Umbilical cord (tissue), 2 donors: ENCODE results near the gene ARHGAP9. TPM values are rescaled to one million over a fixed set of nuclear protein-coding genes. Genes with fewer than 3 reads are reported as not detected.

Experiments
- DNase-seq: peaks from one replicate; pipeline ENCODE4 v3.0.0-alpha.2; 2015; ENCODE audit warnings: low spot score
- total RNA-seq: library from RNA; depleted of rRNA; stranded (reverse); fragments of >200 nt; gene quantifications from one replicate; pipeline ENCODE4 v1.2.3, GENCODE V29; 2014; ENCODE audit warnings: low replicate concordance; ENCODE audit not compliant: insufficient read depth

ARHGAP9 gene
- total RNA-seq, 1 donor from 2014 or later = 6.7 TPM

GRCh38 chr12:57473886-57474285 is 5.8 kb downstream of the ARHGAP9 start:
- no peak for DNase-seq

- no peak for DNase-seq
Observed at GRCh38 chr12:57473392-57473791, 6.3 kb downstream of the ARHGAP9 start.

DNA sequence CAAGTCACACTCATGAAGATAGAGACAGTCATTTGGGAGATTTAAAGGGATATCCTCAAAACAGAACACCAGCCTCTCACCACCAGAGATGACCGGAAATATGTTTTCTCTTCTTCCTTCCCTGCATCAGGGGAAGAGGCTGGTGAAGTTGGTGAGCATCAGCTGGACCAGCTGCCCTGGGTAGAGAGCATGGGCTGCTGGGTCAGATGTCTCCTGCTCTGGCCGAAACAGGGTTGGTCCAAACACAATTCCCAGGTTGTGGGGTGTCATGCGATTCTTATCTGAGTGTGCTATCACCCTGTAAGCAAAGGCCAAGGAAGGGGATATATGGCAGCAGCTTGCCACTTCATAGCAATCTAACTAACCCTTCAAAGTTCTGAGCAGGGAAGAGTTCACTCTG is 7.3 kb downstream of the ARHGAP9 start:
- no peak for DNase-seq

DNA sequence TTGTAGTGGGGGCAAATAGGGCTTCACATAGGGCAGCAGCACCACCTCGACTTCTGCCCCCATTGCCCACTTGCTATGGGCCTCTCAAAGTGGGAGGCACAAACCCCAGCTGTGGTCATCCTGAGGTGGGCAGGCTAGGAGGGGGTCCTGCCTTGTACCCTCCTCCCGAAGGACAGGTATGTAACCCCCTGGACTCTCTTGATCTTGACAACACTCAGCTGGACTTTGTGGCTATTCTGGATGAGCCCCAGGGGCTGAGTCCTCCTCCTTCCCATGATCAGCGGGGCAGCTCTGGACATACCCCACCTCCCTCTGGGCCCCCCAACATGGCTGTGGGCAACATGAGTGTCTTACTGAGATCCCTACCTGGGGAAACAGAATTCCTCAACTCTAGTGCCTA is 8.0 kb downstream of the ARHGAP9 start:
- DNase-seq = no peak

- DNase-seq = no peak
Observed at GRCh38 chr12:57470970-57471656, 8.6 kb downstream of the ARHGAP9 start.

GRCh38 chr12:57470286-57470969 is 9.2 kb downstream of the ARHGAP9 start:
- DNase-seq = no peak

GRCh38 chr12:57469296-57470164 is 10.1 kb downstream of the ARHGAP9 start:
- no peak for DNase-seq

DNA sequence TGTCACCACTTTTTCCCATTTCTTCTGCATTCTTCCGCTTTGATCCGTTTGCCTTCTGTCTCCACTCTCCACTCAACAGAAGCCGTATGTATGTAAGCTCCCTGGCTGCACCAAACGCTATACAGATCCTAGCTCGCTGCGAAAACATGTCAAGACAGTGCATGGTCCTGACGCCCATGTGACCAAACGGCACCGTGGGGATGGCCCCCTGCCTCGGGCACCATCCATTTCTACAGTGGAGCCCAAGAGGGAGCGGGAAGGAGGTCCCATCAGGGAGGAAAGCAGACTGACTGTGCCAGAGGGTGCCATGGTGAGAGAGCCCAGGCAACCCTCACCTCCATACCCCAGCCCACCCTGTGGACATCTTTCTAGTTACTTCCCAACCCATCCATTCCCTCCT is 11.8 kb downstream of the ARHGAP9 start:
- DNase-seq = no peak

GRCh38 chr12:57467212-57467874 is 12.3 kb downstream of the ARHGAP9 start:
- DNase-seq = no peak

- DNase-seq = no peak
Observed at GRCh38 chr12:57465747-57466505, 13.7 kb downstream of the ARHGAP9 start.

DNA sequence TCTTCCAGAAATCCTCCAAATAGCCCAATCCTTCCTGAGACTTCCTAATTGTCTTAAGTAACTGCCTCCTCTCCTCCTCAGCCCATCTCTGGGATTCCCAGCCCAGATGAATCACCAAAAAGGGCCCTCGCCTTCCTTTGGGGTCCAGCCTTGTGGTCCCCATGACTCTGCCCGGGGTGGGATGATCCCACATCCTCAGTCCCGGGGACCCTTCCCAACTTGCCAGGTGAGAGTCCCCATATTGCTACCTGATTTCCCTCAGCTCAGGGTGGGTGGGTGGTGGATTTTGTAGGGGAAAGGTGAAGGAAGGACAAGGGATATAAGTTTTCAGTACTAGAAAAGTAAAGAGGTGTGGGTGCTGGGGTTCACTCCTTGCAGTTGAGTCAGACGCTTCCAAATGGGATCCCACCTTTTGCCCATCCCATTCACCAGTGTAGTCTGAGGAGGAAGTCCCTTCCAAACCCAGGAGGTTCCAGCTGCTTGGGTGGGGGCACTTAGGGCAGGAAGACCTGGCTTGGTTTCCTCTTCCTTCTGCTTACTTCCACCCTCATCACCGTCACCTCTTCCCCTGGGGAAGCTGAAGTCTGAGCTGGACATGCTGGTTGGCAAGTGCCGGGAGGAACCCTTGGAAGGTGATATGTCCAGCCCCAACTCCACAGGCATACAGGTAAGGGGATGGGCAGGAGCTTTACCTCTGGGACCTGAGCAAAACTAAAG is 14.5 kb downstream of the ARHGAP9 start:
- DNase-seq = no peak

GRCh38 chr12:57464569-57464968 is 15.1 kb downstream of the ARHGAP9 start:
- DNase-seq = no peak

GRCh38 chr12:57462912-57463253 is 16.8 kb downstream of the ARHGAP9 start:
- no peak for DNase-seq

DNA sequence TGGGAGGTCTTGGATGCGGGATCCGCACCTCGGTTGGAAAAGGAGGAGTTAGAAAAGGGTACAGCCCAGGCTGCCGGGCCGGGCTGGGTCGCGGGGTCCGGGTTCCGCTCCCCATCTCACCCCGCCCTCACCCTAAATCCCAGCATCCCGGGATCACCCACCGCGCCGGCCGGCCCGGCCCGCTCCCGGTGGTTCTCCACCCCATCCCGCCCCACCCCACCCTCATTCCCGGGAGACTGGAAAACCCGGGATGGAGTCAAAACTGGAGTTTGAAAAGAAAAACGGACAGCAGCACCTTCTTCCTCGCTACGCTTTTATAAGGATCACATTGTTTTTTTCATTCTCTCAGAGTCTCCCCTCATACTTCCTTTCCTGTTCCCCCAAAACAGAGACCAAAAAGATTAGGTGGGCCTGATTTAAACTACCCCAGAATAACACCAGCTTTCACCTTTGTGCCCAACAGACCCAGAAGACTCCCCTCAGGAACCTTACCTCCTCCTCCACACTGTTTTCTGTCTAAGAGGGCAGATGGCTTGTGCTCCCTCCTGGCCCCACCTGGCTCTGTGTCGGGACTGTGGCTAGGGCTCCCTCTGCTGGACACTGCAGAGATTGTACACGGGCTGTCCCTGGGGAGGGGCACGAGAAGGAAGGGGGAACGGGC is 17.3 kb downstream of the ARHGAP9 start:
- DNase-seq = peak; percentile 90

- peak; percentile 25 for DNase-seq
Observed at GRCh38 chr12:57461917-57462250, 17.8 kb downstream of the ARHGAP9 start.

DNA sequence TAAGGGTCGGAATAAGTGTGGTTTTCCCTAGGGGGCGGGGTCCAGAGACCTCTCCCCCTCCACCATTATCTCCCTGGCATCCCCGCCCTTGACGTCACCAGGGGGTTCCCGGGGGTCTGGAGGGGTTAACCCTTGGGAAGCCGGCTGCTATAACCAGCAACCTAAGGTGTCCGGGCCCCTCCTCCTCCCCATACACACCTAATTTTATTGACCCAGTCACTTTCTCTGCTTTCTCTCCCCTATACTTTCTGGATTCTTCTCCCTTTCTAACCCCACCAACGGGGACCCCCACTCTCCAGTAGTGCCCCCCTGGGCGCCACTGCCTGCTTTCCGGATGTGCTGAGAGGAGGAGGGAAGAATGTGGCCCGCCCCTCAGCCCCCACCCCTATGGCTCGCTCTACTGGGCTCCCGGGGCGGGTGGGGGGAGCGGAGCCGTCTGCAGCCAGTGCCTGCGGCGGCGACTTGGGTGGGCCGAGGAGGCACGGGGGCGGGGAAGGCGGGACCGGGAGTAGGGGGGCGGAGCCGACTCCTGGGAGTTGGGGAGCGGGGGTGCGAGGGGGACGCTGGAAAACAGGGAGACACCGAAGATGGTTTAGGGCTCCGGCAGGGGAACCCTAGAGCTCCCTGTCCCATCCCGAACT is 18.3 kb downstream of the ARHGAP9 start:
- peak; percentile 48 for DNase-seq

- no peak for DNase-seq
Observed at GRCh38 chr12:57460841-57461275, 18.8 kb downstream of the ARHGAP9 start.

DNA sequence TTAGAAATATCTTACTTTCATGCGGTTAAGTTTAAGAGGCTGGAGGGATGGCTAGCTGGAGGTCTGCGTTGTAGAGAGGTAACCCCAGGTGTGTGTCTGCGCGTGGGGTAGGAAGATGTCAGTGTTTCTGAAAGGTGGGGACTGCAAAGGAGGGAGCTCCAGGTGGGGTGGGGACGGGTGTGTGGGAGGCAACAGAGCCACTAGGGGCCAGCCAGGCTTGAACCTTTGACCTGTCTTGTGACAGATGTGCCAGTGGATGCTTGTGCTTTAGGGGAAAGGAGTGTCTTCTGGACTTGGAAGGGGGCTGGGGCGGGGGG is 19.2 kb downstream of the ARHGAP9 start:
- no peak for DNase-seq

DNA sequence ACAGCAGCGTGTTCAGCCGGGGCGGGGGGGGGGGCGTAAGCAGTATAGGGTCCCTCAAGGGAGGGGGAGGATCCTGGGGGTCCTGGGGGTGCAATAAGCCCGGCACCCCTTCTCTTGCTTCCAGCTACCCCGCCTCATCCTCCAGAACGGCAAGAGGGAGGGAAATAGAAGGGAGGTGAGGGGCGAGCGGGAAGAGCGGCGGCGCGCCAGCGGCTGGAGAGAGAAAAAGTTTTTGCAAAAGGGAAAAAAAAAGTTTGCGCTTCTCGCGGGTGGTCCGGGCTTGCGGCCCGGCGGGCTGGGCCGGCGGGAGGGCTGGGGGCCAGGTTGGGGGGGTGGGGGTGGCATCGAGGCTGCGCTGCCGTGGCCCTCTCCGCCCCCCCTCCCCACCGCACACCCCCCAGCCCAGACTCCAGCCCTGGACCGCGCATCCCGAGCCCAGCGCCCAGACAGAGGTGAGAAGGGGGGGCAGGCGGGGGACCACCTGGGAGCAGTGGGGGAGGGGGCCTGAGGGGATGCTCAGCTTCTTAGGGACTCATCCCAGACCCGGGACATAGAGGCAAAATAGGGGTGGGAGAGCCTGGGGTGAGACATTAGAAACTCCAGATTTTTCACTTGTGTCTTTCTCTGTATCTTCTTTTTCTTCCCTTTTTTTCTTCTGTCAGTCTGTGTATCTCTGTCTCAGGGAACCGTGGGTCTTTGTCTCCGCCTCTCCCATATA is 19.8 kb downstream of the ARHGAP9 start, which contains the start of gene GLI1:
Gene GLI1 (plus strand): TSS at position 36 of the 718 bp plus-strand sequence. CDS start 3,907 bp downstream, outside the sequence.
- no peak for DNase-seq
